SK-N-SH treated with all-trans-retinoic acid at 6 μM for 48 hours (cell line): ENCODE measurements around the gene GRIN3A.
A peak's percentile ranks its signal among the peaks of the same experiment; 100 is the strongest.

Source experiments
- ATAC-seq: fragments of 200-7000 bp; cut with Tn5 transposase; 3 replicates; pipeline ENCODE4 v1.9.1; 2020; ENCODE audit warnings: mild to moderate bottlenecking, moderate library complexity
- ARNTL ChIP-seq: fragments of 450-650 bp; formaldehyde crosslinking; IDR thresholded peaks from 2 replicates; pipeline ENCODE4 v1.5.0; 2020; ENCODE audit warnings: low read depth, mild to moderate bottlenecking, moderate library complexity, borderline replicate concordance
- CSDC2 ChIP-seq: fragments of 250-450 bp; sonication (Bioruptor Pico); IDR thresholded peaks from 2 replicates; pipeline ENCODE4 v1.5.0; 2020; ENCODE audit warnings: mild to moderate bottlenecking, moderate library complexity
- ESRRG ChIP-seq: fragments of 250-450 bp; sonication (Bioruptor Pico); IDR thresholded peaks from 2 replicates; pipeline ENCODE4 v1.6.1; 2021; ENCODE audit warnings: mild to moderate bottlenecking
- GLIS3 ChIP-seq: fragments of 250-450 bp; sonication (Bioruptor Pico); IDR thresholded peaks from 2 replicates; pipeline ENCODE4 v1.5.0; 2020; ENCODE audit warnings: mild to moderate bottlenecking, moderate library complexity
- ISL1 ChIP-seq: fragments of 250-450 bp; sonication (Bioruptor Pico); IDR thresholded peaks from 2 replicates; pipeline ENCODE4 v2.1.2; 2022; ENCODE audit warnings: mild to moderate bottlenecking, moderate library complexity
- OSR1 ChIP-seq: fragments of 250-450 bp; sonication (Bioruptor Pico); IDR thresholded peaks from 2 replicates; pipeline ENCODE4 v1.8.0; 2022; ENCODE audit warnings: moderate library complexity, mild to moderate bottlenecking, inconsistent platforms
- PPARA ChIP-seq: fragments of 250-450 bp; sonication (Bioruptor Pico); IDR thresholded peaks from 2 replicates; pipeline ENCODE4 v1.5.0; 2020; ENCODE audit warnings: mild to moderate bottlenecking, borderline replicate concordance
- RARB ChIP-seq: fragments of 250-450 bp; sonication (Bioruptor Pico); IDR thresholded peaks from 2 replicates; pipeline ENCODE4 v1.8.0; 2021; ENCODE audit warnings: mild to moderate bottlenecking, moderate library complexity
- SNAI2 ChIP-seq: fragments of 250-450 bp; sonication (Bioruptor Pico); IDR thresholded peaks from 2 replicates; pipeline ENCODE4 v1.5.0; 2020; ENCODE audit warnings: mild to moderate bottlenecking, moderate library complexity
- TCF4 ChIP-seq: fragments of 250-450 bp; sonication (Bioruptor Pico); IDR thresholded peaks from 2 replicates; pipeline ENCODE4 v1.8.0; 2021; ENCODE audit warnings: mild to moderate bottlenecking, moderate library complexity, borderline replicate concordance
- TOX ChIP-seq: fragments of 250-450 bp; sonication (Bioruptor Pico); IDR thresholded peaks from 2 replicates; pipeline ENCODE4 v1.8.0; 2021; ENCODE audit warnings: mild to moderate bottlenecking, moderate library complexity, borderline replicate concordance
- ZFP3 ChIP-seq: fragments of 250-450 bp; sonication (Bioruptor Pico); IDR thresholded peaks from 2 replicates; pipeline ENCODE4 v1.5.0; 2020; ENCODE audit warnings: mild to moderate bottlenecking, moderate library complexity
- ZNF565 ChIP-seq: fragments of 450-650 bp; formaldehyde crosslinking; conservative IDR thresholded peaks from 2 replicates; pipeline ENCODE4 v1.5.0; 2020; ENCODE audit warnings: low read depth, mild to moderate bottlenecking, moderate library complexity
- ZNF70 ChIP-seq: fragments of 450-650 bp; formaldehyde crosslinking; IDR thresholded peaks from 2 replicates; pipeline ENCODE4 v1.5.0; 2020; ENCODE audit warnings: mild to moderate bottlenecking, moderate library complexity
- ZNF8 ChIP-seq: fragments of 450-650 bp; formaldehyde crosslinking; IDR thresholded peaks from 2 replicates; pipeline ENCODE4 v1.5.0; 2020; ENCODE audit warnings: mild to moderate bottlenecking, moderate library complexity
- TF ChIP-seq, protein P1 (sequence below): fragments of 250-450 bp; sonication (Bioruptor Pico); IDR thresholded peaks from 2 replicates; pipeline ENCODE4 v1.5.0; 2020; ENCODE audit warnings: mild to moderate bottlenecking, moderate library complexity
- TF ChIP-seq, protein P2 (sequence below): fragments of 250-450 bp; sonication (Bioruptor Pico); IDR thresholded peaks from 2 replicates; pipeline ENCODE4 v1.5.1; 2020; ENCODE audit warnings: low read depth, mild to moderate bottlenecking, moderate library complexity
- TF ChIP-seq, protein P3 (sequence below): fragments of 250-450 bp; sonication (Bioruptor Pico); IDR thresholded peaks from 2 replicates; pipeline ENCODE4 v1.5.1; 2021; ENCODE audit warnings: mild to moderate bottlenecking, moderate library complexity
- TF ChIP-seq, protein P4 (sequence below): fragments of 250-450 bp; sonication (Bioruptor Pico); IDR thresholded peaks from 2 replicates; pipeline ENCODE4 v1.8.0; 2021; ENCODE audit warnings: low read depth, mild to moderate bottlenecking, moderate library complexity, borderline replicate concordance
- TF ChIP-seq, protein P5 (sequence below): fragments of 250-450 bp; sonication (Bioruptor Pico); IDR thresholded peaks from 2 replicates; pipeline ENCODE4 v1.8.0; 2020; ENCODE audit warnings: mild to moderate bottlenecking, moderate library complexity, borderline replicate concordance

GRIN3A gene

DNA sequence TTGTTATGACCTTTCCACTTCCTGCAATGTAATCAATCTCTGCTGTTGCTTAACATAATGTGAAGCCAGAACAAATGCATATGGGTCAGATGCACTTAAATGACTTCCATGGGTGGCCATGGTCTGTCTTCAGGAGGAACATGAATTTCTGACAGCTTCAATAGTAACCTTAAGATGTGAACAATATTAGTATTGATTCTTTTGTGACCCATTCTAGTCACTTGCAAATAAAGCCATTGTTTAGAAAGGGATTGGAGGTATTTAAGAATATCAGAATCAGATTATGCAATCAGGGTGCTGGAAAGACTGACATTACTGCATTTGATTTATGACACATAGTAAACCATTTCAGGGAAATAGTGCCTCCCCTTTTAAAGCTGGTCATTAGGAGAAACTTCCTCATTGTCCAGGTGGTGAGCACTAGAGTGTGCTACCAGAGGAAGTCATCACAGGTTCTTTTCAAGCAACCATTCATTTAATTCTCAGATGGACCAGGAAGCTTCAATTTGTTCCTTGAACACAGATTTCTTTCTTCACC is 32.1 kb downstream of the GRIN3A start:
- TF ChIP-seq, protein P1, sequence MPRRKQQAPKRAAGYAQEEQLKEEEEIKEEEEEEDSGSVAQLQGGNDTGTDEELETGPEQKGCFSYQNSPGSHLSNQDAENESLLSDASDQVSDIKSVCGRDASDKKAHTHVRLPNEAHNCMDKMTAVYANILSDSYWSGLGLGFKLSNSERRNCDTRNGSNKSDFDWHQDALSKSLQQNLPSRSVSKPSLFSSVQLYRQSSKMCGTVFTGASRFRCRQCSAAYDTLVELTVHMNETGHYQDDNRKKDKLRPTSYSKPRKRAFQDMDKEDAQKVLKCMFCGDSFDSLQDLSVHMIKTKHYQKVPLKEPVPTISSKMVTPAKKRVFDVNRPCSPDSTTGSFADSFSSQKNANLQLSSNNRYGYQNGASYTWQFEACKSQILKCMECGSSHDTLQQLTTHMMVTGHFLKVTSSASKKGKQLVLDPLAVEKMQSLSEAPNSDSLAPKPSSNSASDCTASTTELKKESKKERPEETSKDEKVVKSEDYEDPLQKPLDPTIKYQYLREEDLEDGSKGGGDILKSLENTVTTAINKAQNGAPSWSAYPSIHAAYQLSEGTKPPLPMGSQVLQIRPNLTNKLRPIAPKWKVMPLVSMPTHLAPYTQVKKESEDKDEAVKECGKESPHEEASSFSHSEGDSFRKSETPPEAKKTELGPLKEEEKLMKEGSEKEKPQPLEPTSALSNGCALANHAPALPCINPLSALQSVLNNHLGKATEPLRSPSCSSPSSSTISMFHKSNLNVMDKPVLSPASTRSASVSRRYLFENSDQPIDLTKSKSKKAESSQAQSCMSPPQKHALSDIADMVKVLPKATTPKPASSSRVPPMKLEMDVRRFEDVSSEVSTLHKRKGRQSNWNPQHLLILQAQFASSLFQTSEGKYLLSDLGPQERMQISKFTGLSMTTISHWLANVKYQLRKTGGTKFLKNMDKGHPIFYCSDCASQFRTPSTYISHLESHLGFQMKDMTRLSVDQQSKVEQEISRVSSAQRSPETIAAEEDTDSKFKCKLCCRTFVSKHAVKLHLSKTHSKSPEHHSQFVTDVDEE = no peak
- TF ChIP-seq ZFP3 (CRISPR knock-in tag) = no peak
- no peak for TF ChIP-seq TOX
- no peak for TF ChIP-seq PPARA (CRISPR knock-in tag)
- TF ChIP-seq, protein P2, sequence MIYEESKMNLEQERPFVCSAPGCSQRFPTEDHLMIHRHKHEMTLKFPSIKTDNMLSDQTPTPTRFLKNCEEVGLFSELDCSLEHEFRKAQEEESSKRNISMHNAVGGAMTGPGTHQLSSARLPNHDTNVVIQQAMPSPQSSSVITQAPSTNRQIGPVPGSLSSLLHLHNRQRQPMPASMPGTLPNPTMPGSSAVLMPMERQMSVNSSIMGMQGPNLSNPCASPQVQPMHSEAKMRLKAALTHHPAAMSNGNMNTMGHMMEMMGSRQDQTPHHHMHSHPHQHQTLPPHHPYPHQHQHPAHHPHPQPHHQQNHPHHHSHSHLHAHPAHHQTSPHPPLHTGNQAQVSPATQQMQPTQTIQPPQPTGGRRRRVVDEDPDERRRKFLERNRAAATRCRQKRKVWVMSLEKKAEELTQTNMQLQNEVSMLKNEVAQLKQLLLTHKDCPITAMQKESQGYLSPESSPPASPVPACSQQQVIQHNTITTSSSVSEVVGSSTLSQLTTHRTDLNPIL (CRISPR knock-in tag) = no peak
- no peak for TF ChIP-seq ARNTL (CRISPR knock-in tag)
- TF ChIP-seq, protein P3, sequence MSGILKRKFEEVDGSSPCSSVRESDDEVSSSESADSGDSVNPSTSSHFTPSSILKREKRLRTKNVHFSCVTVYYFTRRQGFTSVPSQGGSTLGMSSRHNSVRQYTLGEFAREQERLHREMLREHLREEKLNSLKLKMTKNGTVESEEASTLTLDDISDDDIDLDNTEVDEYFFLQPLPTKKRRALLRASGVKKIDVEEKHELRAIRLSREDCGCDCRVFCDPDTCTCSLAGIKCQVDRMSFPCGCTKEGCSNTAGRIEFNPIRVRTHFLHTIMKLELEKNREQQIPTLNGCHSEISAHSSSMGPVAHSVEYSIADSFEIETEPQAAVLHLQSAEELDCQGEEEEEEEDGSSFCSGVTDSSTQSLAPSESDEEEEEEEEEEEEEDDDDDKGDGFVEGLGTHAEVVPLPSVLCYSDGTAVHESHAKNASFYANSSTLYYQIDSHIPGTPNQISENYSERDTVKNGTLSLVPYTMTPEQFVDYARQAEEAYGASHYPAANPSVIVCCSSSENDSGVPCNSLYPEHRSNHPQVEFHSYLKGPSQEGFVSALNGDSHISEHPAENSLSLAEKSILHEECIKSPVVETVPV (CRISPR knock-in tag) = no peak
- no peak for TF ChIP-seq CSDC2 (CRISPR knock-in tag)
- no peak for TF ChIP-seq TCF4
- TF ChIP-seq SNAI2 (CRISPR knock-in tag) = no peak
- no peak for TF ChIP-seq ZNF565
- no peak for TF ChIP-seq GLIS3 (CRISPR knock-in tag)
- ATAC-seq = no peak

DNA sequence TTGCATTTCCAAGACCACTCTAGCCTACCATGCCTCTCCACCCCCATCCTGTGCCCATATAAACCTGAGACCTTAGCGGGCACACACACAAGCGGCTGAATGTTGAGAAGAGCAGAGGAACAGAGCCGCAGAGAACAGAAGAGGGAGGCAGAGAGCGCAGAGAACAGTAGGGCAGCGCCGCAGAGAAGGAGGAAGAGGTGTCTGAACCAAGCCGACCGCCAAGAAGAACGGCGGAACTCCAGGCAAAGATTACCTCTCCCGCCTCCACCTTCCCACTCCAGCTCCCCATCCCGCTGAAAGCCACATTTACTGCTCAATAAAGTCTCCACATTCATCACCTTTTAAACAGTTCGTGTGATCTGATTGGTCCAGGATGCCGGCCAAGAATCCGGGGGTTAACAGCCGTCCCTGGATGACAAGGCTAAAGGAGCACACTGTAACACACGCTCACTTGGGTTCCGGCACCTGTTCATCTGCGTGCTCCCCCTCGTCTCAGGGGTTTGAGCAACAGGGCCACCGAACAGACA is 33.2 kb downstream of the GRIN3A start:
- TF ChIP-seq GLIS3 (CRISPR knock-in tag) (no peak), ZNF8 (CRISPR knock-in tag) (no peak), SNAI2 (CRISPR knock-in tag) (no peak), ESRRG (CRISPR knock-in tag) (no peak), RARB (CRISPR knock-in tag) (no peak), TOX (no peak)
- TF ChIP-seq, protein P3 (CRISPR knock-in tag) = no peak
- TF ChIP-seq, protein P2 (CRISPR knock-in tag) = no peak
- TF ChIP-seq, protein P4, sequence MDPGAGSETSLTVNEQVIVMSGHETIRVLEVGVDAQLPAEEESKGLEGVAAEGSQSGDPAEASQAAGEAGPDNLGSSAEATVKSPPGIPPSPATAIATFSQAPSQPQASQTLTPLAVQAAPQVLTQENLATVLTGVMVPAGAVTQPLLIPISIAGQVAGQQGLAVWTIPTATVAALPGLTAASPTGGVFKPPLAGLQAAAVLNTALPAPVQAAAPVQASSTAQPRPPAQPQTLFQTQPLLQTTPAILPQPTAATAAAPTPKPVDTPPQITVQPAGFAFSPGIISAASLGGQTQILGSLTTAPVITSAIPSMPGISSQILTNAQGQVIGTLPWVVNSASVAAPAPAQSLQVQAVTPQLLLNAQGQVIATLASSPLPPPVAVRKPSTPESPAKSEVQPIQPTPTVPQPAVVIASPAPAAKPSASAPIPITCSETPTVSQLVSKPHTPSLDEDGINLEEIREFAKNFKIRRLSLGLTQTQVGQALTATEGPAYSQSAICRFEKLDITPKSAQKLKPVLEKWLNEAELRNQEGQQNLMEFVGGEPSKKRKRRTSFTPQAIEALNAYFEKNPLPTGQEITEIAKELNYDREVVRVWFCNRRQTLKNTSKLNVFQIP = no peak
- peak; percentile 57; the same call in 1 of the 3 replicates for ATAC-seq

DNA sequence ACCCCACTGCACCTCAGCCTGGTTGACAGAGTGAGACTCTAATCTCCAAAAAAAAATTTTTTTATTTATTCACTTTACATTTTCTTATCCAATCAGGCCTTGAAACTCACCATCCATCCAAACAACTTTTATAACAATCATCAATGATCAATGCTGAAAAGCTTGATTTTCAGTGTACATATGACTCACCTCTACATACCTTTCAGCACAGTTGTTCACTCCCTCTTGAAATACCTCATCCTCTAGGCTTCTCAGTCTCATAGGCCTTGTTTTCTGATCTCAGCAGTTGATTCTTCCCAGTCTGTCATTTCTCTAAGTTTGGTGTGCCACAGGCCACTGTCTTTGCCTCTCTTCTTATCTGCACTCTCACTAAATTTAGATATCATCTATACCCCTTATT is 36.2 kb downstream of the GRIN3A start:
- ATAC-seq = no peak
- TF ChIP-seq GLIS3 (CRISPR knock-in tag) (no peak), ZNF565 (no peak), PPARA (CRISPR knock-in tag) (no peak), ESRRG (CRISPR knock-in tag) (no peak), TCF4 (no peak), CSDC2 (CRISPR knock-in tag) (no peak), ZNF8 (CRISPR knock-in tag) (no peak), RARB (CRISPR knock-in tag) (no peak), ZNF70 (CRISPR knock-in tag) (no peak), ISL1 (CRISPR knock-in tag) (no peak), ZFP3 (CRISPR knock-in tag) (no peak), OSR1 (no peak), SNAI2 (CRISPR knock-in tag) (no peak), ARNTL (CRISPR knock-in tag) (no peak)
- TF ChIP-seq, protein P2 (CRISPR knock-in tag) = no peak
- TF ChIP-seq, protein P5, sequence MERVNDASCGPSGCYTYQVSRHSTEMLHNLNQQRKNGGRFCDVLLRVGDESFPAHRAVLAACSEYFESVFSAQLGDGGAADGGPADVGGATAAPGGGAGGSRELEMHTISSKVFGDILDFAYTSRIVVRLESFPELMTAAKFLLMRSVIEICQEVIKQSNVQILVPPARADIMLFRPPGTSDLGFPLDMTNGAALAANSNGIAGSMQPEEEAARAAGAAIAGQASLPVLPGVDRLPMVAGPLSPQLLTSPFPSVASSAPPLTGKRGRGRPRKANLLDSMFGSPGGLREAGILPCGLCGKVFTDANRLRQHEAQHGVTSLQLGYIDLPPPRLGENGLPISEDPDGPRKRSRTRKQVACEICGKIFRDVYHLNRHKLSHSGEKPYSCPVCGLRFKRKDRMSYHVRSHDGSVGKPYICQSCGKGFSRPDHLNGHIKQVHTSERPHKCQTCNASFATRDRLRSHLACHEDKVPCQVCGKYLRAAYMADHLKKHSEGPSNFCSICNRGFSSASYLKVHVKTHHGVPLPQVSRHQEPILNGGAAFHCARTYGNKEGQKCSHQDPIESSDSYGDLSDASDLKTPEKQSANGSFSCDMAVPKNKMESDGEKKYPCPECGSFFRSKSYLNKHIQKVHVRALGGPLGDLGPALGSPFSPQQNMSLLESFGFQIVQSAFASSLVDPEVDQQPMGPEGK (CRISPR knock-in tag) = no peak
- TF ChIP-seq, protein P4 = no peak
